Ovary (tissue), 3 donors: ENCODE results near the gene FBXO40.

Source experiments
- CTCF ChIP-seq, 3 donors: fragments of 450-650 bp in 2 of 3; fragments of 200-600 bp in 1 of 3; IDR thresholded peaks; one replicate each; pipeline versions ENCODE4 v1.5.1 to v1.8.0; 2016 to 2022; ENCODE audit warnings: antibody characterized with exemption in 3 of 3, mild to moderate bottlenecking in 1 of 3
- EP300 ChIP-seq: sonication (generic); formaldehyde crosslinking; IDR thresholded peaks from one replicate; pipeline ENCODE4 v1.6.1; 2017; ENCODE audit warnings: antibody characterized with exemption
- POLR2A ChIP-seq: fragments of 450-650 bp; IDR thresholded peaks from one replicate; pipeline ENCODE4 v1.6.1; 2017; ENCODE audit warnings: antibody characterized with exemption, mild to moderate bottlenecking, moderate library complexity
- donor health status: DM: no; HTN: no; CAD: no.

DNA sequence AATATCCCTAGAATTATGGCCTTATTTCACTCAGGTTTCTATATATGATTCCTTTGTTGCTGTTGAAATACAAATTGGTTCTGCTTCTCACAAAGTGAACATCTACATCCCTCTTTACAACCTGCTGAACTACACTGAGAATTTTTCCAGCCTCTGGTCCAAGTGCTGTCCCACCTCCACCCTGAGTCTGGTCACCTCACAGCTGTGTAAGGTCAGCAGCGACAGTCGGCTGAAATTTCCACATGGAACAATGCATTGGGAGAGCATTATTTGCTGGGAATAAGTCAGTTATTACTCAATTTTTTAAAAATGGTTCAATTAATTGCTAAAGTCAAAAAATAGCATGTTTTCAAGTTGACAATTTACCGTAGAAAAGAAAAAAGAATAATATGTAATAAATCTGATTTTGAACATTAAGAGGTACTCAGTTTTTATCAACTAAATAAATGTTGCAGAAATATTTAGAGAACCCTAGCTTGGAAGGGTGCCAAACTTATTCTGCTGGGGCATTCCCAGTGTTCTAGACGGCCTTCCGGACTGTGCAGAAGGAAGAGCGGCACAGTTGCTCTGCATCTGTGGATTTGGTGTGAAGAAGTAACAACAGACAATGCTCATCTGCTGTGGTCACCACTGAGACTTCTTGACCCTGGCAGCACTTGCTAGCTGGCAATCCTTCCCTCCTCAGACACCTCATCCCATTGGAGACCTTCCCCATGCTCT lies 65.7 kb downstream of the FBXO40 start:
- TF ChIP-seq CTCF (IDR thresholded peaks at IDR 0.05) (no peak), POLR2A (no peak), EP300 (no peak)
